Keratinocyte (primary cell): ENCODE results near the gene ENPP3. TPM values are rescaled to one million over a fixed set of nuclear protein-coding genes. Genes with fewer than 3 reads are reported as not detected.
"Not testable (repeated sequence)": the region's sequence is repeated elsewhere in the genome, so short reads cannot be mapped to it uniquely, and the experiment has no call there.

Experiments
- DNase-seq: peaks from one replicate; pipeline ENCODE4 v3.0.0-alpha.2; 2011; ENCODE audit warnings: low read depth, missing footprints, low spot score
- FAIRE-seq: peaks from 2 replicates; lab custom pipeline; 2011; peaks lifted over from hg19 to GRCh38; lab: Jason Lieb, UNC
- H2AFZ ChIP-seq: 2 replicates; pipeline ENCODE4 v1.6.0; 2012; ENCODE audit warnings: low read length, control low read depth, inconsistent platforms; ENCODE audit not compliant: control insufficient read depth
- H3K27ac ChIP-seq: 2 replicates; pipeline ENCODE4 v1.5.1; 2011; ENCODE audit warnings: low read length; ENCODE audit not compliant: control insufficient read depth, insufficient read depth
- H3K27me3 ChIP-seq: 3 replicates; pipeline ENCODE4 v1.6.0; 2011; ENCODE audit warnings: low read length; ENCODE audit not compliant: control insufficient read depth, insufficient read depth; ENCODE audit errors: extremely low read depth
- H3K36me3 ChIP-seq, 2 experiments: 2 replicates in 1 of 2; 3 replicates in 1 of 2; pipeline ENCODE4 v1.5.1; 2011; ENCODE audit warnings: low read length in 2 of 2, mild to moderate bottlenecking in 1 of 2; ENCODE audit not compliant: control insufficient read depth in 2 of 2, insufficient read depth in 2 of 2; ENCODE audit errors: extremely low read depth in 1 of 2
- H3K4me1 ChIP-seq: 3 replicates; pipeline ENCODE4 v1.5.1; 2011; ENCODE audit warnings: low read length; ENCODE audit not compliant: control insufficient read depth, insufficient read depth; ENCODE audit errors: extremely low read depth
- H3K4me2 ChIP-seq: 3 replicates; pipeline ENCODE4 v1.6.0; 2011; ENCODE audit warnings: low read depth, low read length; ENCODE audit not compliant: control insufficient read depth, insufficient read depth; ENCODE audit errors: extremely low read depth
- H3K4me3 ChIP-seq, 3 experiments: fragments of 200-600 bp in 1 of 3; sonication (generic) in 1 of 3; 2 replicates in 2 of 3; 3 replicates in 1 of 3; pipeline ENCODE4 v1.5.1; 2011 to 2016; ENCODE audit warnings: low read length in 3 of 3, mild to moderate bottlenecking in 3 of 3, control low read depth in 2 of 3, inconsistent platforms in 1 of 3, low read depth in 1 of 3, mixed read lengths in 1 of 3, mixed run types in 1 of 3, moderate library complexity in 1 of 3; ENCODE audit not compliant: control insufficient read depth in 2 of 3, insufficient read depth in 2 of 3; ENCODE audit errors: extremely low read depth in 1 of 3
- H3K79me2 ChIP-seq: 2 replicates; pipeline ENCODE4 v1.6.0; 2012; ENCODE audit warnings: low read length; ENCODE audit not compliant: control insufficient read depth, insufficient read depth
- H3K9ac ChIP-seq: 3 replicates; pipeline ENCODE4 v1.6.0; 2011; ENCODE audit warnings: low read length; ENCODE audit not compliant: control insufficient read depth, insufficient read depth; ENCODE audit errors: extremely low read depth
- H3K9me1 ChIP-seq: 3 replicates; pipeline ENCODE4 v1.6.0; 2011; ENCODE audit warnings: low read length; ENCODE audit not compliant: control insufficient read depth, insufficient read depth; ENCODE audit errors: extremely low read depth
- H3K9me3 ChIP-seq: 2 replicates; pipeline ENCODE4 v1.5.1; 2012; ENCODE audit warnings: low read depth, low read length; ENCODE audit not compliant: control insufficient read depth
- H4K20me1 ChIP-seq: 3 replicates; pipeline ENCODE4 v1.6.0; 2011; ENCODE audit warnings: low read length; ENCODE audit not compliant: control insufficient read depth, insufficient read depth; ENCODE audit errors: extremely low read depth
- CTCF ChIP-seq, 3 experiments: IDR thresholded peaks in 1 of 3; conservative IDR thresholded peaks in 1 of 3; optimal IDR thresholded peaks in 1 of 3; 2 replicates in 2 of 3; 3 replicates in 1 of 3; pipeline versions ENCODE3 to v1.5.1; 2011; ENCODE audit warnings: low read length in 3 of 3, mild to moderate bottlenecking in 3 of 3, moderate library complexity in 2 of 3, control low read depth in 1 of 3, inconsistent platforms in 1 of 3; ENCODE audit not compliant: insufficient read depth in 2 of 3; ENCODE audit errors: extremely low read depth in 1 of 3
- EZH2 ChIP-seq: IDR thresholded peaks from one replicate; pipeline ENCODE4 v1.6.1; 2012; ENCODE audit warnings: inconsistent platforms, mild to moderate bottlenecking, low read length, moderate library complexity
- dilution Hi-C: fragments of 300-500 bp; cut with MboI; formaldehyde crosslinking; loops from one replicate; pipeline ENCODE4 v1.7.0; 2020; ENCODE audit warnings: low sequenced_read_pairs; ENCODE audit not compliant: extremely low pct_ligation_motif_present
- polyA plus RNA-seq, 5 experiments: library from polyadenylated mRNA; depleted of rRNA in 3 of 5; stranded (reverse) in 3 of 5; stranded (forward) in 1 of 5; unstranded in 1 of 5; fragments of >200 nt; gene quantifications; 1 replicate in 1 of 5; 2 replicates in 3 of 5; 3 replicates in 1 of 5; pipeline versions ENCODE4 v1.2.1 to v1.2.3, GENCODE V29; 2011 to 2012; ENCODE audit warnings: missing spikeins in 2 of 5, low read depth in 1 of 5, low replicate concordance in 1 of 5

ENPP3 gene
- polyA plus RNA-seq, 1 donor (not counting 4 experiments of a cell fraction or from before 2014, with no cell fraction given), result not detected

- Histone ChIP-seq H4K20me1 (no peaks in the 10 kb centered on the region), H3K27me3 (no peaks in the 10 kb centered on the region), H3K4me3 (no peak overlapping the region), H3K79me2 (no peaks in the 10 kb centered on the region), H2AFZ (no peak overlapping the region), H3K9ac (no peak overlapping the region), H3K27ac (no peak overlapping the region), H3K9me1 (no peaks in the 10 kb centered on the region), H3K9me3 (no peaks in the 10 kb centered on the region), H3K4me2 (no peak overlapping the region), H3K4me1 (no peaks in the 10 kb centered on the region), H3K36me3 (no peaks in the 10 kb centered on the region)
- no peak for TF ChIP-seq CTCF (optimal IDR thresholded peaks at IDR 0.05 in 1 of 3, IDR thresholded peaks at IDR 0.05 in 1 of 3, conservative IDR thresholded peaks at IDR 0.05 in 1 of 3; ENCODE audit: extremely low read depth in 1 of 3, insufficient read depth in 2 of 3, low read length in 3 of 3)
- TF ChIP-seq EZH2, result no peak
- dilution Hi-C loops, result no loop called here
- FAIRE-seq (no peak), DNase-seq (no peak)
Observed at GRCh38 chr6:131747821-131748353, 110.8 kb downstream of the ENPP3 start.

GRCh38 chr6:131749023-131749422 lies 111.9 kb downstream of the ENPP3 start:
- no peak for DNase-seq
- H3K9ac ChIP-seq, result no peak overlapping the region
- dilution Hi-C loops, result no loop called here

GRCh38 chr6:131751012-131751715 lies 114.1 kb downstream of the ENPP3 start:
- H3K4me3 ChIP-seq, H3K9ac ChIP-seq, dilution Hi-C loops, H3K79me2 ChIP-seq, H3K4me2 ChIP-seq, H3K27me3 ChIP-seq, H3K27ac ChIP-seq, H3K9me1 ChIP-seq, FAIRE-seq, H4K20me1 ChIP-seq, H3K4me1 ChIP-seq, H3K9me3 ChIP-seq, H2AFZ ChIP-seq, H3K36me3 ChIP-seq, DNase-seq: not testable (repeated sequence)

More at GRCh38 chr6:131749023-131749422, 111.9 kb downstream of the ENPP3 start:
- Histone ChIP-seq H3K4me2 (no peak overlapping the region), H4K20me1 (no peaks in the 10 kb centered on the region), H3K27me3 (no peaks in the 10 kb centered on the region), H3K36me3 (no peaks in the 10 kb centered on the region), H3K27ac (no peak overlapping the region), H3K9me1 (no peaks in the 10 kb centered on the region), H3K9me3 (no peaks in the 10 kb centered on the region), H3K79me2 (no peaks in the 10 kb centered on the region), H3K4me3 (no peak overlapping the region), H3K4me1 (no peaks in the 10 kb centered on the region), H2AFZ (no peak overlapping the region)
- no peak for TF ChIP-seq CTCF (optimal IDR thresholded peaks at IDR 0.05 in 1 of 3, IDR thresholded peaks at IDR 0.05 in 1 of 3, conservative IDR thresholded peaks at IDR 0.05 in 1 of 3; ENCODE audit: extremely low read depth in 1 of 3, insufficient read depth in 2 of 3, low read length in 3 of 3)
- TF ChIP-seq EZH2, result no peak
- FAIRE-seq, result no peak
